ENCODE measurements around the gene TIMM17B.

GRCh38 chrX:48894891-48895290 lies 2.7 kb downstream of the TIMM17B start:
- TF ChIP-seq CTCF (IDR thresholded peaks at IDR 0.05) = no peak
- TF ChIP-seq POLR2A (IDR thresholded peaks at IDR 0.05) = no peak

All from Peyer's patch (tissue), 4 donors.